Lung (tissue), 12 donors: ENCODE data around the gene GIPR. TPM values are rescaled to one million over a fixed set of nuclear protein-coding genes. Genes with fewer than 3 reads are reported as not detected.

Source experiments
- ATAC-seq: fragments of 200-7000 bp; cut with Tn5 transposase; one replicate; pipeline ENCODE4 v1.9.1; 2020; ENCODE audit warnings: moderate number of reproducible peaks; ENCODE audit not compliant: insufficient read depth, low FRiP score
- DNase-seq, 3 donors: peaks; one replicate each; pipeline ENCODE4 v3.0.0-alpha.2; 2013 to 2017
- H3K27ac ChIP-seq, 2 donors: one replicate each; pipeline ENCODE4 v1.5.1; 2013; ENCODE audit warnings: mild to moderate bottlenecking in 2 of 2, moderate library complexity in 2 of 2, control low read depth in 1 of 2, inconsistent platforms in 1 of 2, low read depth in 1 of 2, low read length in 1 of 2
- H3K27me3 ChIP-seq, 3 donors: one replicate each; pipeline ENCODE4 v1.5.1; 2013; ENCODE audit warnings: low read length in 2 of 3; ENCODE audit not compliant: control insufficient read depth in 3 of 3, insufficient read depth in 3 of 3
- H3K36me3 ChIP-seq, 4 donors: one replicate each; pipeline ENCODE4 v1.5.1; 2013; ENCODE audit warnings: low read length in 4 of 4, mild to moderate bottlenecking in 1 of 4, moderate library complexity in 1 of 4; ENCODE audit not compliant: control insufficient read depth in 4 of 4, insufficient read depth in 4 of 4
- H3K4me1 ChIP-seq, 5 donors: one replicate each; pipeline ENCODE4 v1.5.1; 2013; ENCODE audit warnings: low read length in 5 of 5, mild to moderate bottlenecking in 2 of 5, moderate library complexity in 1 of 5; ENCODE audit not compliant: control insufficient read depth in 5 of 5, insufficient read depth in 5 of 5
- H3K4me3 ChIP-seq: one replicate; pipeline ENCODE4 v1.5.1; 2013; ENCODE audit warnings: mild to moderate bottlenecking, control low read depth, moderate library complexity
- H3K9ac ChIP-seq, 2 donors: one replicate each; pipeline ENCODE4 v1.5.1; 2013; ENCODE audit warnings: low read length in 2 of 2, control low read depth in 1 of 2; ENCODE audit not compliant: insufficient read depth in 1 of 2
- H3K9me3 ChIP-seq, 4 donors: one replicate each; pipeline ENCODE4 v1.5.1; 2013; ENCODE audit warnings: low read length in 3 of 4, mild to moderate bottlenecking in 1 of 4, moderate library complexity in 1 of 4; ENCODE audit not compliant: control insufficient read depth in 4 of 4, insufficient read depth in 3 of 4
- CTCF ChIP-seq: IDR thresholded peaks from 2 replicates; pipeline ENCODE4 v1.5.1; 2012; ENCODE audit warnings: mild to moderate bottlenecking; ENCODE audit errors: control extremely low read depth, extremely low read depth
- WGBS, 2 donors: extraction: QIAGEN DNeasy Blood & Tissue Kit; methylation state at CpG; one replicate each; pipeline ENCODE4 v1.1.7; 2013; 5-methylcytosine and 5-hydroxymethylcytosine counted together
- polyA plus RNA-seq, 2 donors: library from polyadenylated mRNA; stranded (reverse); fragments of 200-250 nt; gene quantifications; one replicate each; pipeline ENCODE4 v1.2.1, GENCODE V29; 2013
- total RNA-seq, 2 donors: library from RNA; depleted of rRNA in 1 of 2; stranded (reverse); fragments of >200 nt in 1 of 2; gene quantifications; one replicate each; pipeline ENCODE4 v1.2.1, GENCODE V29; 2014 to 2021
- donor health status: control.
- donor health status: control.
- donor health status: Bipolar disorder and iron deficiency.
- donor health status: healthy.
- donor health status: DM: yes; HTN: yes; CAD: no.

GIPR gene
- total and polyA plus RNA-seq, 4 donors = 2.2 to 14.9 (median 5.5) TPM

GRCh38 chr19:45632468-45633196 lies 35.4 kb upstream of the GIPR start:
- H3K27me3 ChIP-seq = no peaks in the 10 kb centered on the region
- H3K4me1 ChIP-seq = no peaks in the 10 kb centered on the region
- DNase-seq (peak; percentile 53 to 78 (median 61)), ATAC-seq (peak; percentile 83)
- H3K36me3 ChIP-seq = peaks cover 0 to 14% (median 7%) of the 10 kb centered on the region in 4 donors
- no peaks in the 10 kb centered on the region for H3K9me3 ChIP-seq
- no peak overlapping the region for H3K4me3 ChIP-seq
- TF ChIP-seq CTCF = no peak
- H3K9ac ChIP-seq = no peak overlapping the region
- WGBS, 2 donors = 60 to 75% methylated on average over 27 of the region's 27 CpGs
- peak overlapping the region in 1 of 2 donors; percentile 62 for H3K27ac ChIP-seq

GRCh38 chr19:45636275-45636674 lies 31.7 kb upstream of the GIPR start:
- TF ChIP-seq CTCF = no peak
- no peaks in the 10 kb centered on the region for H3K9me3 ChIP-seq
- no peak for DNase-seq
- H3K36me3 ChIP-seq = no peaks in the 10 kb centered on the region
- 96 to 97% methylated on average over 1 of the region's 1 CpG for WGBS, 2 donors
- no peak overlapping the region for H3K9ac ChIP-seq
- no peak for ATAC-seq
- H3K27ac ChIP-seq = no peak overlapping the region
- H3K4me1 ChIP-seq = peaks cover 0 to 9% (median 0%) of the 10 kb centered on the region in 5 donors
- H3K27me3 ChIP-seq = no peaks in the 10 kb centered on the region
- no peak overlapping the region for H3K4me3 ChIP-seq

- Histone ChIP-seq H3K36me3 (no peaks in the 10 kb centered on the region), H3K9me3 (no peaks in the 10 kb centered on the region), H3K9ac (no peak overlapping the region), H3K27ac (no peak overlapping the region), H3K27me3 (no peaks in the 10 kb centered on the region), H3K4me3 (no peak overlapping the region), H3K4me1 (peaks cover 0 to 15% (median 0%) of the 10 kb centered on the region in 5 donors)
- 65 to 78% methylated on average over 2 of the region's 2 CpGs for WGBS, 2 donors
- TF ChIP-seq CTCF = no peak
- ATAC-seq (no peak), DNase-seq (no peak)
Measured at GRCh38 chr19:45636902-45637301, 31.1 kb upstream of the GIPR start.
